Germinal center (tissue), 1 donor: ENCODE results near the gene TACR2.

ENCODE experiments used
- DNase-seq: peaks from one replicate; pipeline ENCODE4 v3.0.0; 2012; ENCODE audit warnings: mixed read lengths, low spot score

TACR2 gene

DNA sequence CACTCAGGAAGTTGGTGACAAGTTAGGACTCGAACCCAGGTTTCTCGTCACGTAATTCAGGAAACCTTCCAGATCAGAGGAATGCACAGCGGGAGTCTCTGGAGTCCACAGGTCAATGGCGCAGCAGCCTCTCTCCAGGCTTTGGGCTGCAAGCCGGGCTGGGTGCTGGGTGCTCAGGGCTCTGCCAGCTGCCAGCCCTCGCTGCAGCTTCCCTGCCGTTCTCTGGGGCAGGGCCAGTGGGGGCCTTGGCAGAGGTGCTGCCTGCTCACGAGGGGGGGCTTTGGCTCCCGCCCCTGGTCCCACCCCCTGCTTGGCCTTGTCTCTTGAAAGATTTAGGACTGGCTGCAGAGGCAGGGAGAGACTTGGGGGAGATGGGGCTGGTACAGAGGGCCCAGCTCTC is at the start of gene TACR2:
TACR2 (minus strand) TSS at position 224 of the 400 bp plus-strand sequence. CDS start 595 bp downstream, outside the sequence.
- no peak for DNase-seq

DNA sequence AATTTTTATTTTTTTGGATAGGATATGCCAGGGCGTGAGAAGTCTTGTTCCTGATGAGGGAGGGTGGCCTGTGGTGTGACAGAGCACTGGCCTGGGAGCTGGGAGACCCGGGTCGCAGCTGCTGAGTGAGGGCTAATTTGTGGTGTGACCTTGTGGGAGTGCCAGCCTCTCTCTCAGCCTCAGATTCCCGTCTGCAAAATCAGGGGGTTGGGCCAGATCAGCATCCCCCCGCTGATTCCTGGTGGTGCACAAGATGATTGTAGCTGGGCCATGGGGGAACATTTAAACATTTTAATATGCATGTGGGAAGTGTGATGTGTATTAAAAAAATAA is 49.4 kb upstream of the TACR2 start:
- no peak for DNase-seq

DNA sequence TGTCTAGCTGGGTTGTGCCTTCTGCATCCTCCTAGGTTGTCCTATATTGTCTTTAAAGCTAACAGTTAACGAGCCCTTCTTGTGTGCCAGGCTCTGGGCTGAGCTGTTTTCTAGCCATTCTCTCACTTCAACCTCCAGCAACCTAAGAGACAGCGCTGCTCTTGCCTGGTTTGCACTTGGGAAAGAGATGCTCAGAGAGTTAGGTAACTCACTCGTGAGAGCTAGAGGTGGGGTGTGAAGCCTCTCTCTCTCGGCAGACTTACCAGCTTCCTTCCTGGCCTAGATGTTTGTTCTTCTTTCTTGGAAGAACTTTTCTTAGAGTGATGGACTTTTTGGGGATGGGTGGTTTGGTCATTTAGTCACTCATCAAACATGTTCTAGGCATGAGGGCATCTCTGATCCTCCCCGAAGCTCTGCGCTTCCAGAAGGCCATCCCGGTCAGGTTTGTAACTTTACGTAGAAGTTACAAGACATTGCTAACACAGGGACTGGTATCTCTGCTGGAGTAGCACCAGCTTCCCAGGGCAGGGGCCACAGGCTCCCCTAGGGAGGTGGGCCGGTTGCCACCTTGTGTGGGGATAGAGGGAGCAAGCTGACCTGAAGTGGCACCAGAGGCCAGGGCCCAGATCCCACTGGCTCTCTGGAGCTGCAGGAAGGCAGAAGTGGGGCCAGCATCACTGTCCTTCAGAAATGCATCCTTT is 48.9 kb upstream of the TACR2 start:
- DNase-seq = no peak

DNA sequence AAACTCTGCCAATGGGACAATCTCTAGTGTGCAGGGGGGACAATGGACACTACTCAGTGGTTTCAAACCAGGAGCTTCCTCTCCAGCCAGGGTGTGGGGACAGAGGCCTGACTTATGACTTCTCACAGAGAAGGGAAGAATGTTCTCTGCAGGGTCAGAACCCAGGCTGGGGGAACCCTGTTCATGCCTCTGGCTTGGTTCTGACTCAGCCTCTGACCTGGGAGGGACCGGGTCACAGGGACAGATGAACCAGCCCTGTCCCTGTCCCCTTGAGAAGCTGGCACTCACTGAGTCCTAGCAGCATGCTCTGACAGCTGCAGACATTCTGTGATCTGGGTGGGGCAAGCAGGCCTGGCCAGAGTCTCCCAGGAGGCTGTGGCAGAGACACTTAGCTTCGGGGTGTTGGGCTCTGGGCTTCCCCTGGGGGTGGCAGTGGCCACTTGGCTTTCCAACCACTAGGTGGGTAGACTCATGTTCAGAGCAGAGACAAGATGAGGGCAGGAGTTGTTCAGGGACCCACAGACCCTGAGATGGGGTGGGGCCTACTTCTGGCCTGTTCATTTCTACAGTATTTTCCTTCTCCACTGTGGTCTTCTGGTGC is 48.2 kb upstream of the TACR2 start:
- no peak for DNase-seq

DNA sequence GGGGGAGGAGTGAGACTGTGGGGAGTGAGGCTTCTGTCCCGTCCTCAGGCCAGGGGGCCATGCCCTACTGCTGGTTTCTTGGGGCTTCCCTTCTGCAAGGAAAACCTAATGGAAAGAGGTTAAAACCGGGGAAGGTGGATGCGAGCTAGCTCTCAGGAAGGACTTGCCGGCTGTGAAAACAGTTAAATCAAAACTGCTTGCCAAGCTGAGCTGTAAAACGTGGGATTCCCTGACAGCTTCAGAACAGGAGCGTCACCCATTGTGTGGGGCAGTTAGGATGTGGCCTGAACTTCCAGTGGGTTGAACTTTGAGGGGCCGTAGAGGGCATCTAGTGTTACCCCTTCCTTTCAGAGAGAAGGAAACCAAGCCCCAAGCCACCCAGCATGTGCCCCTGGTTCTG is 47.7 kb upstream of the TACR2 start:
- no peak for DNase-seq

DNA sequence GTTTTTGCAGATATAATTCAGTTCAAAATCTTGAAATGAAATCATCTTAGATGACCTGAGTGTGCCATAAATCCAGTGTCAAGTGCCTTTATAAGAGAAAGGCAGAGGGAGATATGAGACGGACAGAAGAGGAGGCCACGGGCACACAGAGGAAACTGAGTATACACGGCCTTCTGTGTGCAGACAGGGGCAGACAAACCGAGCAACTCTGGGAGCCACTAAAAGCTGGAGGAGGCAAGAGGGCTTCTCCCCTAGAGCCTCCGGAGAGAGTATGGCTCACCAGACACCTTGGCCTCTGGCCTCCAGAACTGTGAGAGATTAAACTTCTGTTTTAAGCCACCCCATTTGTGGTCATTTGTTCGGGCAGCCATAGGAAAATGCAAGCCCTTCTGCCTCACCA is 47.2 kb upstream of the TACR2 start:
- no peak for DNase-seq

DNA sequence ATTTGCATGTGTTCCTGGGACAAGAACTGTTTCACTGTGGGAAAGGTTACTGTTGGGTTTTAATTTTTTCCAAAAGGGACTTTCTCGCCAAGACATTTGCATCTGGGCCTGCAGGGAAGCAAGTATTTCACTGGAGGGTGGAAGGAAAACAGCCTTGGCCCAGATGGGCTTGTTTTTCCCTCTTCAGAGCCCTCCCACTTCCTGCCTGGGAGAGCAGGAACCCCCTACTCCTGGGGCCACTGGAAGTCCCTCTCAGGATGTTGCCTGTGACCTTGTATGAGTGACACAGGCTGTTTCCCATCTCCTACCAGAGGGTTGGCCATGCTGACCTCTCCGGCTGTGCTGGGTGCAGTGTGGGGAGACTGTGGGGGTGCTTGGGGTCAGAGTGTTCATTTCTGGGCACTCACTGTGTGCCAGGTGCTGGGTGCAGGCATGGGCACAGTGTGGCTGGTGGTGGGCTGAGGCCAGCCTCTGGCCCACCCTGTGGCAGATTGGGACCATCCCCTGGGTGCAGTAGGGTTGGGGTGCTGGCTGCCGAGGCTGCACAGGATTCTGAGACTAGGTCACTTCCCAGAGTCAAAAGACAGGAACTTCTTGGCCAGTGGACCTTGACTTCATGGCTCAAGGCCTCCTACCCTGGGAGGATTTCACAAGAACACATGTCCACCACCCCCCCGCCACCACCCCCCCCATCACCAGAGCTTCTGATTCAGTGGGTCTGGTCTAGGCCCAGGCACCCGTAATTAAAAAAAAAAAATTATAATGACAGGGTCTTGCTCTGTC is 44.7 kb upstream of the TACR2 start:
- DNase-seq = no peak

DNA sequence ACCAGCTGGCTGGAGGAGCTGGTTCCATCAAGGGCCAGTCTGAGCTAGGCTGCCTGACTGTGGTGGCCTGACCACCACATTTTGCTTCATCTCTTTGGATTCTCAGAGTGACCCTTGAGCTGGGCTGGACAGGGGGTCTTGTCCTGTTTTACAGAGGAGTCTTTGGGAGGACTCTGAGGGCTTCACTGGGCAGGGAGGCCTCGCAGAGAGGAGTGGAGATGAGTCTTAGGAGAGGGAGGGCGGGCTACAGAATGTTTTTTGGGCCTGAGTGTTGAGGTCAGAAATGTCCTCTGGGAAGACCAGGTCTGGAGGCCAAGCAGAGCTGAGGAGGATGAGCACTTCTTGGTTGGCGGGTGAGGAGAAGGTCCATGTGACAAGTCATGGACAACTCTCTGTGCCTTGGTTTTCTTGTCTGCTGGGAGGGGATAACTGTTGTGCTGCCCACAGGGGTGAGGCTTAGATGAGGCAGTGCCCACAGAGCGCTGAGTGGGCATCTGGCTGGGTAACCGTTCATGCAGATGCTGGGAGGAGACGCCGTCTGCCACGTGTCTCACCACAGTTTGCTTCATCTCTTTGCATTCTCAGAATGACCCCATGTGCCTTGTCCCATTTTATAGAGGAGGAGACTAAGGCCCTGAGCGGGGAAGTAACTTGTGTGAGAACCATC is 44.0 kb upstream of the TACR2 start:
- no peak for DNase-seq

DNA sequence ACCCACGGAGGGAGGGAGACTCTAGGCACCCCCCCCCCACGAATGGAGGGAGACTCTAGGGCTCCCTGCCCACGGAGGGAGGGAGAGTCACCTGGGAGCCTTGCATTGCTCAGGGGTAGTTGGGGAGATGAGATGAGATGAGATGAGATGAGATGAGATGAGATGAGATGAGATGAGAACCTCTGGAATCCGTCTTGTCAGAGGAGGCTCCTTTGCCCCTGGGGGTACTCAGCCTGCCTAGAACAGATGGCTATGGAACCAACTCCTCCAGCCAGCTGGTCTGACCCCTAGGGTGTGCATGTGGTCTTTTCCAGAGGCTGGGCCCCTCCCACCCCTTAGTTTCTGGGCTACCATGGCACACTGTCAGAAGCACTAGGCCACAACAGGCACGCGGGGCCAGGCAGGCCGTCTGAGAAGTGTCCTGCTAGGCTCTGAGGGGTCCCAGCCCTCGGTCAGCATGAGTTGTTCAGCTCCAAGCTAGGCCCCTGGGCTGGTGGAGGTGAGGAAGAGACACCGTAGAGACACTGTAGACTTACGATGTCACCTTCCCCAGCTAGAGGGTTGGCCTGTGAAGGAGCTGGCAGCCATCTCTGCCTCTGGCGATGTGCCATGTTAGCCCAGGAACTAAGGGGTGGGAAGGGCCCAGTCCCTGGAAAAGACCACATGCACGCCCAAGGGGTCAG is 43.3 kb upstream of the TACR2 start:
- no peak for DNase-seq

DNA sequence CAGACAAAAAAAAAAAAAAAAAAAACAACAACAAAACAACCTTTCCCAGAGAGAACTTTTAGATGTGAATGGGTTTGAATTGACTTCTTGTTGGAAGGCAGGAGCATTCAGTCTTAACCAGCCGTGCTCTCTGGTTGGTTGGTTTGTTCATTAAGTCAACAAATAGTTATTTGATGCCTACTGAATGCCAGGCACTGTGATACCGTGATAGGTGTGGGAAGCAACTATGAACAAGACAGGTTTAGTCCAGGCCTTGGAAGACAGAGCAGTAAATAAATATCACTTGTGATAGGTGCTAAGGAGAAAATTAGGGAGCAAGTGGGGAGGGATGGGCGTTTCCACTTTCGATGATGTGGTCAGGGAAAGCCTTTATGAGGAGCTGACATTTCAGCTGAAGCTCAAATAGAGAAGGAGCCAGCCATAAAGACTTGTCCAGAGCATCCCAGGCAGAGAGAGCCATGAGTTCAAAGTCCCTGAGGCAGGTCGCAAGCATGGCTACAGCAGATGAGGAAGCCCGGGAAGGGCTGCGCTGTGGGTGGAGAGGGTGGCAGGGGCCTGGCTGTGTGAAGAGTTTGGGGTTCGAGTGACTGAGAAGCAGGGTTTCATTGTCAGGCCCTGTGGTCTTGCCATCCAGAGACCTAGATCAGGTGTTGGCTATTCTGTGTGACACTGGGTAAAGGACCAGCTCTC is 42.5 kb upstream of the TACR2 start:
- no peak for DNase-seq

DNA sequence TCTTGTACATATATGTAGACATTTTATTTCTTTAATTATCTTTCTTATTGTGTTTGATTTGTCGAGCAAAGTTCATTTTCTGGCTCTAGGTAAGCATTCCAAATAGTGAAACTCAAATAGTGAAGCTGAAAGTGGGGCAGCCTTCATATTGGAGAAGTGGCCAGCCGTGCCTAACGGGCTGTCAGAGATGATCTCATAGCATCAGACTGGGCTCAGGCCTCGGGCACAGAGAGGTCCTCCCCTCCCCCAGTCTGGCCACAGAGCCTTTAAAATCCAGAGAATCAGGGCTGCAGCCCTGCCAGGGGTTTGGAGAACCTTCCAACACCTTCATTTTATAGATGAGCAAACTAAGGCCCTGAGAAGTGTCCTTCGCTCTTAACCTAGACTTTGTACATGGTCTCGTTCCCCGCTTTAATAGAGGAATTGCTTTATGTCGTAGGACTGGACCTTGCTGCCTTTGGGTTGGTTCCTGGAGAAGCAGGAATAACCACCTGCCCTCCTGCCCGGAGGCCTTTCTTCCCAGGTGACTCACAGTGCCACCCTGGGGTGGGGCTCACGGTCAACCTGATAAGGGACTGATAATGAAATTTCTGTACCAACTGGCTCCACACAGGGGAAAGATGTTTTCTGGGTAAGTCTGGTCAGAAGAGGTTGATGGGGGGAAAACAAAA is 41.8 kb upstream of the TACR2 start:
- no peak for DNase-seq

DNA sequence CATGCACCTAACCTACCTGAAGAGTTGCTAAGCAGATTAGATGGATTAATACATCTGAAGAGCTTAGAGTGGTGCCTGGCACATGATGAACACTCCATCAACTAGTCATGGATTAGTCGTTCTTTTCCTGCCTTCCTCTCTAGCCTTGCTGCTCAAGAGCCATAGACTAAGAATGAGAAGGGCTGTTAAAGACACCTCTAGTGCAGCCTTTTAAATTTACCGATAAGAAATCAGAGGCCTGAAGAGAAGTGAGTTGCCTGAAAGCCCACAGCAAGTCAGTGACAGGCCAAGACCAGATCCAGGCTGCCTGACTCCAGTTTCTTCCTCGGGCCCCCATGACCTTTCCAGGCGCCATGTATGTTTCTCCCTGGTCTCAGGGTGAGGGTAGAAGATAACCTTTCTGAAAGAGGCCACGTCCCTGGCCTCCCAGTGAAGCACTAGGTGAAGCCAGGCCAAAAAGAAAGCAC is 41.1 kb upstream of the TACR2 start:
- no peak for DNase-seq

DNA sequence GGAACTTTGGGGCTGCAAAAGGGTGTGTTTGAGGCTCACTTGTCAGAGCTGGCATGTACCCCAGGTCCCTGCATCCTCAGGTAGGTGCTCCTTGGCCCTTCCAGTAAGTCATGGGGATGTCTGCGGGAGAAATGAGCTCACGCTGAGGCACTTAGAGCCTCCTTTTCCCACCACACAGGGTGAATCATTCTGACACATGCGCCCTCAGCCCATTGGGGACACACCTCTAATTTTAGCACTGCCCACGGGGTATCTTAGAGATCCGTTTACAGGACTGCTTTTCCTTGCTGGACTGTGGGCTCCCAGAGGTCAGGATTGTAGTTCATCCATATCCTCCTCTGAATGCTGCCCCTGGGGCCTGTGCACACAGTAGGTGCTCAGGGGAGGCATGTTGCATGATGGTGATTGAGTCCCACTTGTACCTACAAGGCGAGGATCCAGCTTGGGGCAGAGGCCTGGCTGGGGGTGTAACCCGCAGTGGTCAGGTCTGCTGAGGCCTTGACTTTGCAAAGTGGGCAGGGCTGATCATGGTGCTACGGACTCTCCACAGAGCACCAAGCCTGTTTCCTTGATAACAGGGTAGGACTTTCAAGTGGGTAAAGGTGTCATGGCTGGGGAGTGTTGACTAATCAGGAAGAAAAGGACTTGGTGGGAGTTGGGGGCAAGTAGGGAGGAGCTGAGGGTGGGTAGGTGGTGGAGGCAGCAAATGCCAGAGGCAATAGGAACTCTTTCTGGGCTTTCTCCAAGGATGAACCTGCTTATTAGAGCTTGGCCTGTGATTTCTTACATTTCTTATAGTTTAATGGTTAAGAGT is 40.4 kb upstream of the TACR2 start:
- DNase-seq = no peak

DNA sequence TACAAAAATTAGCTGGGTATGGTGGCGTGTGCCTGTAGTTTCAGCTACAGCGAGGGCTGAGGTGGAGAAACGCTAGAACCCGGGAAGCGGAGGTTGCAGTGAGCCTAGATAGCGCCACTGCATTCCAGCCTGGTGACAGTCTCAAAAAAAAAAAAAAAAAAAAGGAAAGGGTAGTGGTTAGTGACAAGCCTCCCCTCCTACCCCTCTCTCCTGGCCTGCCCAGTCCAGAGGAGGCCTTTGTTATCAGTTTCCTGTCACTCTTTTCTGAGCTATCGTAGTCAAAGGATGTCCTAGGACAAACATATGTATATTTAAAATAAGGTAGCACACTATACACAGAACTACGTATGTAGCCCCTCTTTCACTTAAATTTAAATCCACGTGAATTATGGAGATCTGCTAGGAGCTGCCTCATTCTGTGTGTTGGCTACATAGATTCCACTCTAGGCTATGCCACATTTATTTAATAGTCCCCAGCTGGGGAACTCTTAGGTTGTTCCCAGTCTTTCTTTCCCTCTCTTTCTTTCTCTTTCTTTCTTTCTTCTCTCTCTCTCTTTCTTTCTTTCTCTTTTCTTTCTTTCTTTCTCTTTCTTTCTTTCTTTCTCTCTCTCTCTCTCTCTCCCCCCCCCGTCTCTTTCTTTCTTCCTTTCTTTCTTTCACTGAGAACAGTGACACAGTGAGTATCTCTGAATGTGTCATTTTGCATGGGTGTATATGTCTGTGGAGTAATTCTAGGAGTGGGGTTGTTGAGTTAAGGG is 38.5 kb upstream of the TACR2 start:
- DNase-seq = no peak

DNA sequence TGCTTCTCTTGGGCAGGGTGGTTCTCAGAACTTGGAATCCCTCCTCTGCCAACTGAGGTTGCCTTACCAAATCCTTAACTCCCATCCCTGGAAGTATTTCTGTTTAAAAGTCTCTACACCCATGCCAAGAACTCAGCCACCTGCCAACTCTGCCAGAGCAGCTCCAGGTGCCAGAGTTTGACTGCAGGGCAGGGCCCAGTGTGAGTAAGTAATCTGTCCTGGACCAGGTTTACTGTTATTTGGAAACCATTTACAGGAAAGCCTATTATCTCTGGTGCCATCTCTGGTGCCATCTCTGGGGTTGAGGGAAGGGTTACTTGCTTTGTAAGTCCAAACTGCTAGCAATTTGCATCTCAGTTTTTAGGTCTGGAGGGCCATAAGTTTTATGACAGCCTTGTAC is 37.1 kb upstream of the TACR2 start:
- no peak for DNase-seq

DNA sequence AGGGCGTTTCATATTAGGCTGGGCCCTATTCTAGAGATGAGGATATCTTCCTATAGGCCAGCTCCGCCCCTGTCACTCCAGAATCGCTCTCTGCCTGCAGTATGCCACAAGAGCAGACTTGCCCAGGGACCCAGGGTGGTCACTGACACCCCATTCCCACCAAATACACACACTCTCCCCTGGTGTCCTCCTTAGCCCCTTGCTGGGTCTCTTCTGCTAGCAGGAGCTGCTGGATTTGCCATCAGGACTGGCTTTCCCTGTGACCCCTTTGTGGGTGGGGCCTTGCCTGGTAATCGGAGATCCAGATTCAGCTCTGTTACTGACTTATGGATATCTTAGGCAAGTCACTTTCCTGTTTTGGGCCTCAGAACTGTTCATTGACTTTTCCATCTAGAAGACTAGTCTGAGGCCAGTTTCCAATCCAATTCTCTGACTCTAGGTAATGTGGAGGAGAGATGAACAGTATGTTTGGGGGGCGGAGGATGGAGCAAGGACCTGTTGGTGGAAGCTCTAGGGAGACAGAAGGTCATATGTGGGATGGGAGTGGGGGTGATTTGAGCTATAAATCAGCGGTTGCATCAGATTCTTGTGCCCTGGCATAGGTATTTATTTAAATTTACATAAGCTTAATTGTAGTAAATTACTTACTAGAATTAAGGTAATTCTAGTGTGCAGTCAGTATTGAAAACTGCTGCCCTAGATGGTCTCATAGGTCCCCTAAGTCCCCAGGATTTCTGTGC is 36.1 kb upstream of the TACR2 start:
- DNase-seq = no peak

DNA sequence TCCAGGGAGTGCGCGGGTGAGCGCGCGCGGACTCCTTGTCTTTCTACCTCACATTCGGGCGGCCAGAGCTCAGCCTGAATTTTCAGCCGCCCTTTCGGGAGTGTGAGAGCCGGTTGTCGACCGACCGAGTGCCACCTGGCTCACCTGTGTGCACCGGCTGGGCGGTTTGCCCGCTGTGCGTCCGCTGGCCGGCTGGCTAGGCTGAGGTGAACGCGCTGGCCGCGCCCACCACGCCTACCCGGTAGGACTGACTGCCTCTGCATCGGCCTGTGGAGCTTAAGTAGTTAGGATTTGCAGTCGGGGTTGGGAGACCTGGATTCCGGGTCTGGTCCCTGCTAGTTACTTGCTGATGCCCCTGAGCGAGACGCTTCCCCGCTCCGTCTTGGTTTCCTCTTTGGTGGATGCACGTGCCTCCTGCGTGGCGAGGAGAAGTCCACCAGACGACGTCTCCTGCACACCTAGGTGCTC is 35.1 kb upstream of the TACR2 start:
- no peak for DNase-seq

DNA sequence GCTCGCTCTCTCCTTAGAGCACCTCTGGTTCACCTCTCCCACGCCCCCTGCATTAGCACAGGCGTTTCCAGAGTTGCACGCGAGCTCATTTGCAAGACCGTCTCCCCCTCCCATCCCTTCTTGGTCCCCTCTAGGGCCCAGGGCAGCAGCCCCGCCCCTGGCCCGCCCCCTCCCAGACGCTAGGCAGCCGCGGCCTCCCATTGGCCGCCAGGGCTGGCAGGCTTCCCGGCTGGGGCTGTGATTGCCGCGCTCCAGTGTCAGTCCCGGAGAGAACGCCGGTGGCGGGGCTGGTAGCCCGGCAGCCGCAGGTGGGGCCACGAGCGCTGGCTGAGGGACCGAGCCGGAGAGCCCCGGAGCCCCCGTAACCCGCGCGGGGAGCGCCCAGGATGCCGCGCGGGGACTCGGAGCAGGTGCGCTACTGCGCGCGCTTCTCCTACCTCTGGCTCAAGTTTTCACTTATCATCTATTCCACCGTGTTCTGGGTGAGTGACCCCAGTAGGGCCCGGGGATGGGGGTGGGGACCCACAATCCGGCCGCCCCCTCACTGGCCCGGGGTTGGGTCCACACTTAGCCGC is 34.6 kb upstream of the TACR2 start, which contains the start of gene TSPAN15:
TSPAN15 (plus strand) TSS at position 257 of the 575 bp plus-strand sequence; CDS start at position 387, 130 bp downstream.
- DNase-seq = peak; percentile 85
